Measurements from ENCODE around the gene LOXL1.
A peak's percentile ranks its signal among the peaks of the same experiment; 100 is the strongest.
"Not testable (repeated sequence)": the region's sequence is repeated elsewhere in the genome, so short reads cannot be mapped to it uniquely, and the experiment has no call there.

LOXL1 gene

DNA sequence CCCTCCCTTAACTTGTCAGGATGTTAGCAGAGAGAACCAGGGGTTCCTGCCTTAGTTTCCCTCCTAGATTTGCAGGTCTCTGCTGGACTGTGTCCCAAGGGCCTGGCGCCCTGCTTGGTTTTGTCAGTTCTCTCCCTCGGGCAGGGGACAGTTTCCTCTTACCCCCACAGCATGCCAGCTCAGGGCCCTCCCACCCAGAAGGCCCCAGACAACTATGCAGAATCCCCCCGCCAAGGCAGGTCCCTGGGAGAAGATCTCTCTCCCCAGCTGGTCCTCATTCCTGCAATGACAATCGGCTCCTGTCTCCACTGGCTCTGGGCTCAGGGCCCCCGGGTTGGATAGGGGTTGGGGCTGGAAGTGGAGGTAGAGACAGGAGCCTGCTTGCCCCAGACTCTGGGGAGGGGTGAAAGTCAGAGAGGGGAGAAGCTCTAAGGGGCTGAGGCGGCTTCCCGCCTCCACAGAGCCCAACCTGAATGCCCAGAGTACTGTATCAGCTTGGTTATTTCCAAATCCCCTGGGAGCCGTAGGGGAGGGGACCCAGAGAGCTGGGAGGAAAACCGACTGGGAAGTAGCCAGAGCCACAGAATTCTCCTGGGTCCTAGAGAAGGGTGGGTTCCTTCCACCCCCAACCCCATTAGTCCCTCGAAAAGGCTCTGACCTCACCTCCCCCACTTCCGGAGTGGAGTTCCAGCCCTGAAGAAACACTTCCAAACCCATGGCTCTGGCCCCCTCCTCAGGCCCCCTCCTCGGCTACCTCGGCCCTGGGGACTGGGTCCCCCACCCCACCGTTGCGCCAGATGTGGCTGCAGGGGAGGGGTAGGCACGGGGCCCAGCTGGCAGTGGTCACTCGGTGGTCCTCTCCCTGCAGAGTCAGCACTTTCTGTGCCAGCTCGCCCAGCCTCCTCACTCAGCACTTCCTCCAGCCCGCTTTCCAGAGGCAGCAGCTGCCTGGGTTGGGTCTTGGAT lies 3.8 kb upstream of the LOXL1 start:
- DNase-seq, result no peak

DNA sequence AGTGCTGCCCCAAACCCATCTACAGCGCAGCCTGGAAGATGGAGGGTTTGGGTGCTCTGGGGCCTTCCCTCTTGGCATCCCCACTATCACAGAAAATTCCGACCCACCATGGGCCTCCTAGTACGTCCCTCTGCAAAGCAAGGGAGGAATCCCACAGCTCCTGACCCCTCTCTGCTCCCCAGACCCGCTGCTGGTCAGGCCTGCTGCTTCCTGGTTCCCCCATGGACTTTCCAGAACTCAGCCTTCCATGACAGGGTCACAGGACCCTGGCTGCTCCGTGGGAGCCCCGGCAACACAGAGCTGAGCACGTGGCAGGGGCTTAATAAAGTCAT lies 3.1 kb upstream of the LOXL1 start:
- DNase-seq, result no peak

DNA sequence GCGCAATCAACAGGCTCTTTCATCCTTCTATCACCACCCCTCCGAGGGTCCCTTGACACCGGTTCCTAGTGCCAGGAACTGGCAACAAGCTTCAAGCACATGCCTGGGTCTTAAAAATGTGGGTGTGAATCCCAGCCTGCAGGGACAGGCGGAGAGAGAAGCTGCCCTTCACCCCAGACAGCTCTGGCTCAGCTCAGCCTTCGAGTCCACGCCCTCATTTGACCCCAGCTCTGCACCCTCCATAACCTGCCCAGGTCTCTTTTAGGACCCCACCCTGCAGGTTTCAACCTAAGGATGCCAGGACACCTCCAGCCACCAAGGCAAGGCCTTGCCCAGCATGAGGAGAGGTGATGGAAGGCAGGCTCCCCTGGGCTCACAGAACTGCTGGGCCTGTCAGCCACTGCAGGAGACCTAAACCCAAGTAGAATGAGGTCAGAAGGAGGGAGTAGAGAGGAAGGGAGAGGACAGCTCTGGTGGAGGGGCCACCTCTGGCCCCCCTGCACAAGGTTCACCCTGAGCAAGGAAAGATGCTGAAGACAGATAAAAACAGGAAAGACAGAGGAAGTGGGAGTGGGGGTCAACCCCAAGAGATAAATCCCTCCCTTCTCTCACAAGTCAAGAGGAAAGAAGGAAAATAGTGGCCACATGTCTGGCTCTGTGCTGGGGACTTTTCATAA lies 2.6 kb upstream of the LOXL1 start:
- DNase-seq, result no peak

DNA sequence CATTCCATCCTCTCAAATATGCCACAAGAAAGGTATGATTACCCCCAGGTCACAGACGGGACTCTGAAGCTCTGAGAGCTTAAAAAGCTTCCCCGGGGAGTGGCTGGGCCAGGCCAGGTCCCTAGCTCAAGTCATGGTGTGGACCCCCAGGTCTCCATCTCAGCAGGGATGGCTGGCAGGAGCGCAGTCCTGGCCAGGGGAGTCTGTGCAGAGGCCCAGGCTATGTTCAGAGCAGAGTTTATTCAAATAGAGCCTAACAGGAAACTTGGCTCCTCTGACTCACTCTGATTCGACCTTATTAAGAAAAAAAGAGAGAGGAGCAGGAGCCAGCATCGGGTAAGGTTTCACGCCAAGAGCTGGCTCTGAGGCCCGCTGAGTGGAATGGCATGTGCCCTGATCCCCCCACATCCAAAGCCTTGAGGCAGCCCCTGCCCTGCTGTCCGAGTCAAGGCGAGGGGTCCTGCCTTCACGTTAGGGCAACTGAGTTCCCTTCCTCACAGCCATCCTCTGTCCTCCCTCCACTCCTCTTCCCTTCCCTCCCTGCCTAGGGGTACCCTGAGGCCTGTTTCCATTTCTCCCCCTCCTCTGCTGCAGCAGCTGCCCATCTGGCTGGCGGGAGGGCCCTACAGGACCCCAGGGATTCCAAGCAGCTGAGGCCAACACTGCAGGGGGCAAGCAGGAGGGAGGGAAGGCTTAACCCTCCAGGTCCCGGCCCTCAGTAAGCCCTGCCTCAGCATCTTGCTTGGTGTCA lies 1.9 kb upstream of the LOXL1 start:
- peak; percentile 37 for DNase-seq

DNA sequence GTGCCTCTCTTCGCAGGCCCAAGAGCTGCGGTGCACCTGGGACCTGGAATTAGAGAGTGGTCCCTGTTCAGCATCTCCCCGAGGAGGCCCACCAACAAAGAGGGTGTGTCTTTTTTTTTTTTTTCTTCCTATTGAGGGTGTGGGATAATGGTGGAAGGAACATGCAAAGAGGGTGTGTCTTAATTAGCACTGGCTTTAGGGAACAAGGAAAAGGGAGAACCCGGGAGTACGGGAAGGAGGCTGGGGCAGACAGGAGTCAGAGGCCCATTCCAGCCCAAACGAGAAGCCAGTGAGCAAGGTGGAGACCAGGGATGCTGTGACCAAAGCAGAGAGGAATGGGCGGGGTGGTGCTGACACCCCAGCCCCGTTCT lies 429 bp upstream of the LOXL1 start:
- DNase-seq, result no peak

DNA sequence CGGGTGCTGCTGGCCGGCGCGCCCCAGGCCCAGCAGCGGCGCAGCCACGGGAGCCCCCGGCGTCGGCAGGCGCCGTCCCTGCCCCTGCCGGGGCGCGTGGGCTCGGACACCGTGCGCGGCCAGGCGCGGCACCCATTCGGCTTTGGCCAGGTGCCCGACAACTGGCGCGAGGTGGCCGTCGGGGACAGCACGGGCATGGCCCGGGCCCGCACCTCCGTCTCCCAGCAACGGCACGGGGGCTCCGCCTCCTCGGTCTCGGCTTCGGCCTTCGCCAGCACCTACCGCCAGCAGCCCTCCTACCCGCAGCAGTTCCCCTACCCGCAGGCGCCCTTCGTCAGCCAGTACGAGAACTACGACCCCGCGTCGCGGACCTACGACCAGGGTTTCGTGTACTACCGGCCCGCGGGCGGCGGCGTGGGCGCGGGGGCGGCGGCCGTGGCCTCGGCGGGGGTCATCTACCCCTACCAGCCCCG lies 777 bp downstream of the LOXL1 start:
- DNase-seq, result peak; percentile 63

DNA sequence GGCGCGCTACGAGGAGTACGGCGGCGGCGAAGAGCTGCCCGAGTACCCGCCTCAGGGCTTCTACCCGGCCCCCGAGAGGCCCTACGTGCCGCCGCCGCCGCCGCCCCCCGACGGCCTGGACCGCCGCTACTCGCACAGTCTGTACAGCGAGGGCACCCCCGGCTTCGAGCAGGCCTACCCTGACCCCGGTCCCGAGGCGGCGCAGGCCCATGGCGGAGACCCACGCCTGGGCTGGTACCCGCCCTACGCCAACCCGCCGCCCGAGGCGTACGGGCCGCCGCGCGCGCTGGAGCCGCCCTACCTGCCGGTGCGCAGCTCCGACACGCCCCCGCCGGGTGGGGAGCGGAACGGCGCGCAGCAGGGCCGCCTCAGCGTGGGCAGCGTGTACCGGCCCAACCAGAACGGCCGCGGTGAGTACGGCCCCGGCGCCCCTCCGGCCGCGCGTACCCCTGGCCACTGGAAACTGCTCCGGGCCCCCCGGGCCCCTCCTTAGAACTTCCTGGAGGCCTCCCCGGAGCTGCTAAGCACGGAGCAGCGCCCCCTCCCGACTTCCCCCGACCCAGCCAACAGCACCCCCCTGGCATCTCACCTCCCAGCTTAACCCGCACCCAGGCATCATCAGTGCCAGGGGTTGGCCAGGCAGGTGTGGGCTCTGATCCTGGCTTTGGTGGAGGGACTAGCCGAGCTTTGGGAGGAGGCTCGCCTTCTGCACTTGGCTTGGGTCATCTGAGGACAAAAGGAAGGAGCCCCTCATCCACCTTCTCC lies 1.4 kb downstream of the LOXL1 start:
- peak; percentile 85 for DNase-seq

DNA sequence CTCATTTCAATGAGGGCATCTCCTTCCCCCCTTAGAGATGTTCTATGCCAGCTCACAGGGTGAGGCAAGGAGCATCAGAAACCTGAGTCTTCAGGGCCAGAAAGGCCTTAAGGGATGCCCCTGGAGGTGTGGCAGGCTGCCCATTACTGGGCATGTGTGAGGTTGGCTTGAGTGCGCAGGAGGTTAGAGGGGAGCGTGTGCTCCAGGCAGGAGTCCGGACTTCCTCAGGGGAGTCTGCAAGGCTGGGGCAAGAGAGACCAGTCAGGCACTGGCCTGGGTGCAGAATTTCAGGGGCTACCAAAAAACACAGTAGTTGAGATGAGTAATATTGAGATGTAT lies 1.9 kb downstream of the LOXL1 start:
- no peak for DNase-seq

DNA sequence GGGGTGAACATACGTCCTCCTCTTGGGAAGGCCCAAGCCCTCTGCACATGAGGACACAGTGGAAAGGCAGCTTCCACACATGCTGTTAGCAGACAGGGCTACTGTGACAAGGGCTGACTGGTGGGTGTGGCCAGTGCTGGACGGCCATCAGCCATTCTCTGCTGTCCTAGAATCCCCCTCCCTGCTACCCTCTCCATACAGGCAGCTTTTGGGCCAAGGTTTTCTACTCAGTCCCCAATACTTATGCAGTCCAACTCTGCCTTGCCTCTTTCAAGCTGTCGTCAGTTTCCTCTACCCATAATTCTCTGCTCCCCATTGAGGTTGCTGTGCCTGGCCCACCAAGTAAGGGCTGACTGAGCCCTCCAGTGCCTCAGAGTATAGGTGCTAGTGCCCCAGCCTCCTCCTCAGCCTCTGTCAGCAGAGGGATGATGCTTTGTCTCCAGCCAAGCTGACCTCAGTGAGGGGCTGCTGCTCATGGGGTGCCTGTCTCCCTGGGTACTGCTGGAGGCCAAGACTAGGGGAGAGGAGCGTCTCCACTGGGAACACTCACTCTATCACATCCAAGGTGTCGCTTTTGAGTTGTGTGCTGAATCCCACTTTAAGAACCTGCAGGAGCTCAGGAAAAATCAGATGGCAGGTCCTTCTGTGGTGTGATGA lies 2.8 kb downstream of the LOXL1 start:
- no peak for DNase-seq

DNA sequence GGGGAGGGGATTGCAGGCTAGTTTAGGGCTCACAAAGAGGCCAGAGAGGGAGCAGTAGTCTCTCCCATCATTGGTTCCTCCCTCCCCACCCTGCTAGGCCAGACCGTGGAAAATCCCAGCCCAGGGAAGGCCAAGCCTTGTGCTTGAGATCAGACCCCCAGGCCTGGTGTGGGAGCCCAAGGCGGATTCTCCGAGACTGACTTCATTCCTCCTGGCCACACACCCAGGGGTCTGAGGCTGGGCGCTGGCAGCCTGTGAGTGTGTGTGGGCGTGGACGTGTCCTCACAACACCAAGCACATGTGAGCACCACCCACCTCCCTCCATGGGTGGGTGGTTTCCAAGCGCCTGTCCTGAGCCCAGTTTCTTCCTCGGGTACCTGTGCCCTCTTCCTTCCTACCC lies 4.1 kb downstream of the LOXL1 start:
- DNase-seq, result no peak

DNA sequence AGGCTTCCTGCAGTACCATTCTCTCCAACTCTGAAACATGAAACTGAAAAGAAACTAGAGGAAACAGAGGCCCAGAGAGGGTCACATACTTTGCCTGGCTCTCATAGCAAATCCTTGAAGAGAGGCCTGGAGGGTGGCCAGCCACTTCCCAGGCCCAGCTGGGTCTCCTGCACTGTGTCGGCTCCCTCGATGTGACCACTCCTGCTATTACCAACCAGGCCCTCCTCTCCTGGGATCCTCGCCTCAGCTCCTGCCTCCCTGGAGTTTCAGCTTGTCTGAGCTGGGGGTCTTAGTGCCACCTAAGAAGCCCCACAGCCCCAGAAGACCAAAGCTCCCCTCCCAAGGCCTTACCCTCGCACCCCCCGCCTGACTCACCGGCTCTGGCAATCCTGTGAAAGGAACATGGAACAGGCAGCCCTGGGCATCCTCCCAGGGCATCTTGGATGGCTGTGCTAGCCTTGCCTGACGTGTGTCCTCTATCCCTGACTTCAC lies 4.6 kb downstream of the LOXL1 start:
- no peak for DNase-seq

DNA sequence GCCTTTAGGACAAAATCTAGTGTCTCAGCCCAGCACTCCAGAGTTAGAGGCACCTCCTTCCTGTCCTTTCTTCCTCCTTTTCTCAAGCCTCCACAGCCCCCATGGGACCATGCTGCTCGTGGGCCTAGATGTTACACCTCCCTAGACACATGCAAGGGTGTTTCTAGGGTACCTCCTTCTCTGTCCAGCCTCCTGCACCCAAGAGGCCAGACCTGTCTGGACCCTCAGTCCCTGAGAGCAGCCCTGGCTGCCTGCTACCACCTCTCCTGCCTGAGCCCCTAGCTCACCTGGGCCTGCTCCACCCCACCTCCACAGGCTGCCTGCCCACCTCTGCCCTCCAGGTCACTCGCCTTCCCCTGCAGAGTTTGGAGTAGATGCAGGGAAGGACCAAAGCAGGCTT lies 5.2 kb downstream of the LOXL1 start:
- no peak for DNase-seq

DNA sequence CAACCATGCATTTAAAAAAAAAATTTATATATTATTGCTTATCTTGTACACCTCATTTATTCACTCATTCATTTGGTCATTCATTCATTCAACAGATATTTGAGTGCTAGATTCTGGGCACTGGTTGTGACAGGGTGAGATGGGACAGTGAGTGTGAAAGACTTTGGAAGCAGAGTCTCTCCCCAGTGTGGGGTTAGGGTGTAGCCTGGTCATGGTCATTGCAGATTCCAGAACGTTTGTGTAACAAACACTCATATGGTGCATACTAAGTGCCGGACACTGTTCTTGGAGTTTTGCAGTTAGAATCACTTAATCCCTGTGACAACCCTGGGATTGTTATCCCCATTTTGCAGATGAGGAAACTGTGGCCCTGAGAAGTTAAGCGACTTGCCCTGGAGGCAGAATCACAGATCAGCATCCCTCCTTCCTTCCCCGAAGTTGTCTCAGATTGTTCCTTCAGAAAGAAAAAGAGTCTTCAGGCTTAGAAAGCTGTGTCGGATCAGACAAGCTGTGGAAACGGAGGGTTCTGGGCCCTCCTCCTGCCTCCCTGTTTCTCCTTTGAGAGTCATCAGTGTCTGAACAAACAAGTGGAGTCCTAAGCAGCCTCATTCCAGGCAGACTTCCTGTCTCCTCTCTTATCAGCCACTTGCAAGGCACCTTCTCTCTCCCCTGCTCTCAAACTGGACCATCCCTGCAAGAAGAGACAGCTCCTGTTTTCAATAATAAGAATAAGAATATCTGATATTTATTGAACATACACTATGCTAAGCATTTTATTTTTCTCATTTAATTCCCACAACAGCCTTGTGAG lies 6.3 kb downstream of the LOXL1 start:
- DNase-seq, result no peak

DNA sequence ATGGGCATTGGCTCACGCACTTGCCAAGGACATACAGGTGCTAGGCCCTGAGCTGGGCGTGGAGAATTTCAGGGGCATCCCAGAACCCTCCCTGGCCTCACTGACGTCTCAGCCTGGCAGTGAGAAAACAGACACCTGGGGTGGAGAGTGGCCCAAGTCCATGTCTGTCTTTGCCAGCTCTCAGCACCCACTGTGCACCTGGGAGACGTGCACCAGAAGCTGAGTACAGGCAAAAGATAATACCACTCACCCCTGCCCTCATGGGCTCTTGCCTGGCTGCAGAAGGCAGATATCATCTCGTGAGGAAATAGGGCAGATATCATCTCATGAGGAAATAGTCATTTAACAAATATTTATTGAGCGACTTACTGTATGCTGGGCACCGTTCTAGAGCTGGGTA lies 8.0 kb downstream of the LOXL1 start:
- no peak for DNase-seq

DNA sequence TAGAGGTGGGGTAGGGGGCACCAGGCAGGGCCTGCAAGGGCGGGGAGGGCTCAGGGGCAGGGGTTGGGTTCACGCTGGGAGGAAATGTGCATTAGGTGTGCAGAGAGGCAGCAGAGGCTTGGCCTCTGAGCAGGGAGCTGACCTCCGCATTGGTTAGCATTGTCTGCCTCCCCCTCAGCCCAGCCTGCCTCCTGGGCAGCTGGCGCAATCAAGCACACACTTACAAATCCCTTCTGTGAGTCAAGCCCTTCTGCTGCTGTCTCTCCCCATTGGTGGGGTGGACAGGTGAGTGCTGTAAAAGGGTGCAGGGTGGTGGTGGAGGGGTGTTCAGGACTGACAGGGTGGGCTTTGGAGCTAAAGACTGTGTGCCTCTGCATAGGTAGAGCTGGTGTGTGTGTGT lies 9.3 kb downstream of the LOXL1 start:
- DNase-seq, result no peak

DNA sequence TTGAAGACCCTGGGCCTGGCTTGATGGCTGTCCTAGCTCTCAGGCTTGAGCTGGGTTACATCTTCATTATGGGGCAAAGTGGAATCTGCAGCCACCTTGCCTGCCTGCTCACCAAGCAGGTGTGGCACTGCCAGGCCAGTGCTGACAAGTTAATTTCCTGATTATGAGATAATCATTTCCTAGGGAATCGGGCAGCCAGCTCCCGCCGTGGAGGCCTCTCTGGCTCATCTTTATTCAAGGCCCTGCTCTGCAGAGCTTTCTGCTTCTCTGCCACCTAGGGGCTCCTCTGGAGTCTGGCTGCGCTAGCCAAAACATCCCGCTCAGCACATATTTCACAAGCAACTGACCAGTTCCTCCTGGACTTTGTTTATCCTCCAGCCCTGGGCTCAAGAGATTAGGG lies 9.9 kb downstream of the LOXL1 start:
- DNase-seq, result no peak

DNA sequence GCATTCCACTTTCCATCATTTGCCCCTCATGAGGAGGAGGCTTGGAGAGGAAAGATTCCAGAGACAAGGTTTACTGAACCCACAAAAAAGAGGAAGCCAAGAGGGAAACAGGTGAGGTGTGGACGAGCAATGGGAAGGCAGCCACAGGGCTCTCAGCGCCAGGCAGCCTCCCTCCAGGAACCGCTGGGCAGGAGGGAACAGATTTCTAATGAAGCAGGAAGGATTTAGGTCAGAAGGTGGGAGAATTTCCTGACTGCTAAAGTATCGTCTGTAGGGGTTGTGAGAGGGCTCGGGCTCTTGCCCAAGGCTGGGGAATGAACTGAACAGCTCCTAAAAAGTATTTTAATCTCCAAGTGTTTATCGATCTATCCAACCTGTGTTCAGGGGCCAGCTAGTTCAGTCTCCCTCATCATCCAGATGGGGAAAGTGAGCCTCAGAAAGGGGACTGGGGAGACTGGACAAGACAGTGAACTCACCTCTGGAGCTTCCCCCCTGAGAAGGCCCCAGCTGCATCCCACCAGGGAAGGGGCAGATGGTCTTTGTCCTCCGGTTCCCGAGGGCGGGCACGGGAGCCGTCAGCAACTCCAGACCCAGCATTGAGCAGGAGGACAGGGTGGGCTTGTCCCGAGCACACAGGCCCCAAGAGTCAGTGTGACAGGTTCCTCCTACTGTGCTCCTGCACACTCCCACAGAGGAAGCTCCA lies 10.5 kb downstream of the LOXL1 start:
- DNase-seq, result no peak

DNA sequence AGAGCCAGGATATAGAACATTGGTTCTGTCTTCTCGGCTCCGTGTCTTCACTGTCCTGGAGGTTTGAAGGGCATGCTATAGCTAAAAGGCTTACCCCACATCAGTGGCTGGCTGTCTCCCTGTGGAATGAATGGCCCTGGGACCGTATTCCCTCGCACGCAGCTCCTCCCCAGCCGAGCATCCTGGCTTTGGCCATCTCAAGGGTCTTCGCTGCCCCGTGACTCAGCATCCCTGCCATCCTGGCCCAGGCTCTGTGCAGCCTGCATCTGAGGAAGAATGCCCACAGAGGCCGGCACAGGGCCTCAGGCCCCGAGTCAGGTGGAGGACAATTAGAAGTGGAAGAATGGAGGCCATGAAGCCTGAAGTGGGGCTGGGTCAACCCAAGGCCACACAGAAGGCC lies 11.0 kb downstream of the LOXL1 start:
- DNase-seq, result no peak

DNA sequence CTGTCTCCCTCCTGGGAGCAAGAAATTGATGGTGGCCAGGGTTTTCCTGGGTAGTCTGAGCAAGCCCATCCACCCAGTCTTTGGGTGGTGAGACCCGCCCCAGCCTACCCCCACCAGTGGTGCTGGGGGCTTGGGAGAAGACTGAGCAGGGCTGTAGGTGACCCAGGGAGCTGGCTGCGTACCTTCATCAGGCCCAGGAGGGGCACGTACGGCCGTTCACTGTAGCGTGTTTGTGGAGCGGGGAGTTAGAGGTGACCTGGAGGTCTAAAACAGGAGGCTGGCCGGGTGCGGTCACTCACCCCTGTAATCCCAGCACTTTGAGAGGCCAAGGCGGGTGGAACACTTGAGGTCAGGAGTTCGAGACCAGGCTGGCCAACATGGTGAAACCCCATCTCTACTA lies 11.5 kb downstream of the LOXL1 start:
- no peak for DNase-seq

DNA sequence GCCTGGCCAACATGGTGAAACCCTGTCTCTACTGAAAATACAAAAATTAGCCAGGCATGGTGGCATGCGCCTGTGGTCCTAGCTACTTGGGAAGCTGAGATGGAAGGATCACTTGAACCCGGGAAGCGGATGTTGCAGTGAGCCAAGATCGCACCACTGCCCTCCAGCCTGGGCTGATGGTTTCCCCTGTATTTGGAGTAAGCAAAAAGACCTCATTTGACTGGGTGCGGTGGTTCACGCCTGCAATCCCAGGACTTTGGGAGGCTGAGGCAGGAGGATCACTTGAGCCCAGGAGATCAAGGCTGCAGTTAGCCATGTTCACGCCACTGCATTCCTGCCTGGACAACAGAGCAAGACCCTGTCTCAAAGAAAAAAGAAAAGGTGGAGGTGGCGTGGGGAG lies 12.3 kb downstream of the LOXL1 start:
- DNase-seq, result not testable (repeated sequence)

DNA sequence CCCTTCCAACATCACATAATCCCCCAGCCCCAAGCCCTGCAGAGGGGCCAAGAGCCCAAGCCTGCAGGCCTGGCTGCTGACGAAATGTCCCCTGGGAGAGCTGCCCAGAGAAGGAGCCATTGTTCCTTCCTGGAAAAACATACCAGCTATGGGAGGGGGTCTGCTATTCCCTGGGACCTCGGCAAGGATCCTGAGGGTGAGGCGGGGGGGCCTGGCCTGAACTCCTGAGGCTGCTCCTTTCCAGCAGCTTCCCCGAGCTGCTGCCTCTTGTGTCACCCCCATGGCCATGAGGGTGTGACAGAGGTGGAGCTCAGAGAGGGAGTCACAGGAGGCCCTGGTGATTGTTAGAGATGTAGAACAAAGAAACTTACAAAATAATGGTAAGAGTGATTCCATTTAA lies 12.9 kb downstream of the LOXL1 start:
- no peak for DNase-seq
